ENCODE data around the gene LUZP2. TPM values are rescaled to one million over a fixed set of nuclear protein-coding genes. Genes with fewer than 3 reads are reported as not detected.

Gene LUZP2
- total RNA-seq, 1 experiment from 2014 or later, result 3.8 TPM

- no peak for DNase-seq (ENCODE audit: low spot score)
- Mint-ChIP-seq H3K4me3 (no peak overlapping the region), H3K27ac (no peak overlapping the region), H3K9me3 (no peaks in the 10 kb centered on the region), H3K27me3 (ENCODE audit: low read depth) (no peaks in the 10 kb centered on the region), H3K36me3 (no peaks in the 10 kb centered on the region), H3K4me1 (peaks cover 30% of the 10 kb centered on the region)
- ChIA-PET POLR2A (no interaction called here), CTCF (no interaction called here)
- no peak for ATAC-seq
- TF ChIP-seq, protein P1, sequence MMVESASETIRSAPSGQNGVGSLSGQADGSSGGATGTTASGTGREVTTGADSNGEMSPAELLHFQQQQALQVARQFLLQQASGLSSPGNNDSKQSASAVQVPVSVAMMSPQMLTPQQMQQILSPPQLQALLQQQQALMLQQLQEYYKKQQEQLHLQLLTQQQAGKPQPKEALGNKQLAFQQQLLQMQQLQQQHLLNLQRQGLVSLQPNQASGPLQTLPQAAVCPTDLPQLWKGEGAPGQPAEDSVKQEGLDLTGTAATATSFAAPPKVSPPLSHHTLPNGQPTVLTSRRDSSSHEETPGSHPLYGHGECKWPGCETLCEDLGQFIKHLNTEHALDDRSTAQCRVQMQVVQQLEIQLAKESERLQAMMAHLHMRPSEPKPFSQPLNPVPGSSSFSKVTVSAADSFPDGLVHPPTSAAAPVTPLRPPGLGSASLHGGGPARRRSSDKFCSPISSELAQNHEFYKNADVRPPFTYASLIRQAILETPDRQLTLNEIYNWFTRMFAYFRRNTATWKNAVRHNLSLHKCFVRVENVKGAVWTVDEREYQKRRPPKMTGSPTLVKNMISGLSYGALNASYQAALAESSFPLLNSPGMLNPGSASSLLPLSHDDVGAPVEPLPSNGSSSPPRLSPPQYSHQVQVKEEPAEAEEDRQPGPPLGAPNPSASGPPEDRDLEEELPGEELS (CRISPR knock-in tag; IDR thresholded peaks at IDR 0.05), result no peak
- TF ChIP-seq, protein P2, sequence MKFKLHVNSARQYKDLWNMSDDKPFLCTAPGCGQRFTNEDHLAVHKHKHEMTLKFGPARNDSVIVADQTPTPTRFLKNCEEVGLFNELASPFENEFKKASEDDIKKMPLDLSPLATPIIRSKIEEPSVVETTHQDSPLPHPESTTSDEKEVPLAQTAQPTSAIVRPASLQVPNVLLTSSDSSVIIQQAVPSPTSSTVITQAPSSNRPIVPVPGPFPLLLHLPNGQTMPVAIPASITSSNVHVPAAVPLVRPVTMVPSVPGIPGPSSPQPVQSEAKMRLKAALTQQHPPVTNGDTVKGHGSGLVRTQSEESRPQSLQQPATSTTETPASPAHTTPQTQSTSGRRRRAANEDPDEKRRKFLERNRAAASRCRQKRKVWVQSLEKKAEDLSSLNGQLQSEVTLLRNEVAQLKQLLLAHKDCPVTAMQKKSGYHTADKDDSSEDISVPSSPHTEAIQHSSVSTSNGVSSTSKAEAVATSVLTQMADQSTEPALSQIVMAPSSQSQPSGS (CRISPR knock-in tag; IDR thresholded peaks at IDR 0.05; ENCODE audit: borderline replicate concordance, low read depth), result no peak
- TF ChIP-seq NR2C2 (CRISPR knock-in tag; IDR thresholded peaks at IDR 0.05) (no peak), ZSCAN18 (CRISPR knock-in tag; IDR thresholded peaks at IDR 0.05) (no peak), FOXK1 (CRISPR knock-in tag; IDR thresholded peaks at IDR 0.05) (no peak), ZBTB21 (CRISPR knock-in tag; IDR thresholded peaks at IDR 0.05; ENCODE audit: borderline replicate concordance) (no peak), NFE2L1 (CRISPR knock-in tag; IDR thresholded peaks at IDR 0.05) (no peak), SMAD3 (CRISPR knock-in tag; IDR thresholded peaks at IDR 0.05; ENCODE audit: borderline replicate concordance) (no peak), JAZF1 (CRISPR knock-in tag; IDR thresholded peaks at IDR 0.05) (no peak), TEAD1 (CRISPR knock-in tag; IDR thresholded peaks at IDR 0.05) (no peak), GABPB1 (CRISPR knock-in tag; IDR thresholded peaks at IDR 0.05) (no peak), ELF4 (CRISPR knock-in tag; IDR thresholded peaks at IDR 0.05; ENCODE audit: low read depth) (no peak), ZNF671 (CRISPR knock-in tag; IDR thresholded peaks at IDR 0.05) (no peak), ZBTB43 (CRISPR knock-in tag; IDR thresholded peaks at IDR 0.05) (no peak), ZNF425 (CRISPR knock-in tag; conservative IDR thresholded peaks at IDR 0.05) (no peak), TCF7 (CRISPR knock-in tag; IDR thresholded peaks at IDR 0.05; ENCODE audit: low read depth) (no peak)
- TF ChIP-seq, protein P3, sequence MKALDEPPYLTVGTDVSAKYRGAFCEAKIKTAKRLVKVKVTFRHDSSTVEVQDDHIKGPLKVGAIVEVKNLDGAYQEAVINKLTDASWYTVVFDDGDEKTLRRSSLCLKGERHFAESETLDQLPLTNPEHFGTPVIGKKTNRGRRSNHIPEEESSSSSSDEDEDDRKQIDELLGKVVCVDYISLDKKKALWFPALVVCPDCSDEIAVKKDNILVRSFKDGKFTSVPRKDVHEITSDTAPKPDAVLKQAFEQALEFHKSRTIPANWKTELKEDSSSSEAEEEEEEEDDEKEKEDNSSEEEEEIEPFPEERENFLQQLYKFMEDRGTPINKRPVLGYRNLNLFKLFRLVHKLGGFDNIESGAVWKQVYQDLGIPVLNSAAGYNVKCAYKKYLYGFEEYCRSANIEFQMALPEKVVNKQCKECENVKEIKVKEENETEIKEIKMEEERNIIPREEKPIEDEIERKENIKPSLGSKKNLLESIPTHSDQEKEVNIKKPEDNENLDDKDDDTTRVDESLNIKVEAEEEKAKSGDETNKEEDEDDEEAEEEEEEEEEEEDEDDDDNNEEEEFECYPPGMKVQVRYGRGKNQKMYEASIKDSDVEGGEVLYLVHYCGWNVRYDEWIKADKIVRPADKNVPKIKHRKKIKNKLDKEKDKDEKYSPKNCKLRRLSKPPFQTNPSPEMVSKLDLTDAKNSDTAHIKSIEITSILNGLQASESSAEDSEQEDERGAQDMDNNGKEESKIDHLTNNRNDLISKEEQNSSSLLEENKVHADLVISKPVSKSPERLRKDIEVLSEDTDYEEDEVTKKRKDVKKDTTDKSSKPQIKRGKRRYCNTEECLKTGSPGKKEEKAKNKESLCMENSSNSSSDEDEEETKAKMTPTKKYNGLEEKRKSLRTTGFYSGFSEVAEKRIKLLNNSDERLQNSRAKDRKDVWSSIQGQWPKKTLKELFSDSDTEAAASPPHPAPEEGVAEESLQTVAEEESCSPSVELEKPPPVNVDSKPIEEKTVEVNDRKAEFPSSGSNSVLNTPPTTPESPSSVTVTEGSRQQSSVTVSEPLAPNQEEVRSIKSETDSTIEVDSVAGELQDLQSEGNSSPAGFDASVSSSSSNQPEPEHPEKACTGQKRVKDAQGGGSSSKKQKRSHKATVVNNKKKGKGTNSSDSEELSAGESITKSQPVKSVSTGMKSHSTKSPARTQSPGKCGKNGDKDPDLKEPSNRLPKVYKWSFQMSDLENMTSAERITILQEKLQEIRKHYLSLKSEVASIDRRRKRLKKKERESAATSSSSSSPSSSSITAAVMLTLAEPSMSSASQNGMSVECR (CRISPR knock-in tag; IDR thresholded peaks at IDR 0.05; ENCODE audit: borderline replicate concordance), result no peak
- TF ChIP-seq, protein P4, sequence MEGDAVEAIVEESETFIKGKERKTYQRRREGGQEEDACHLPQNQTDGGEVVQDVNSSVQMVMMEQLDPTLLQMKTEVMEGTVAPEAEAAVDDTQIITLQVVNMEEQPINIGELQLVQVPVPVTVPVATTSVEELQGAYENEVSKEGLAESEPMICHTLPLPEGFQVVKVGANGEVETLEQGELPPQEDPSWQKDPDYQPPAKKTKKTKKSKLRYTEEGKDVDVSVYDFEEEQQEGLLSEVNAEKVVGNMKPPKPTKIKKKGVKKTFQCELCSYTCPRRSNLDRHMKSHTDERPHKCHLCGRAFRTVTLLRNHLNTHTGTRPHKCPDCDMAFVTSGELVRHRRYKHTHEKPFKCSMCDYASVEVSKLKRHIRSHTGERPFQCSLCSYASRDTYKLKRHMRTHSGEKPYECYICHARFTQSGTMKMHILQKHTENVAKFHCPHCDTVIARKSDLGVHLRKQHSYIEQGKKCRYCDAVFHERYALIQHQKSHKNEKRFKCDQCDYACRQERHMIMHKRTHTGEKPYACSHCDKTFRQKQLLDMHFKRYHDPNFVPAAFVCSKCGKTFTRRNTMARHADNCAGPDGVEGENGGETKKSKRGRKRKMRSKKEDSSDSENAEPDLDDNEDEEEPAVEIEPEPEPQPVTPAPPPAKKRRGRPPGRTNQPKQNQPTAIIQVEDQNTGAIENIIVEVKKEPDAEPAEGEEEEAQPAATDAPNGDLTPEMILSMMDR (IDR thresholded peaks at IDR 0.05), result no peak
- TF ChIP-seq, protein P5, sequence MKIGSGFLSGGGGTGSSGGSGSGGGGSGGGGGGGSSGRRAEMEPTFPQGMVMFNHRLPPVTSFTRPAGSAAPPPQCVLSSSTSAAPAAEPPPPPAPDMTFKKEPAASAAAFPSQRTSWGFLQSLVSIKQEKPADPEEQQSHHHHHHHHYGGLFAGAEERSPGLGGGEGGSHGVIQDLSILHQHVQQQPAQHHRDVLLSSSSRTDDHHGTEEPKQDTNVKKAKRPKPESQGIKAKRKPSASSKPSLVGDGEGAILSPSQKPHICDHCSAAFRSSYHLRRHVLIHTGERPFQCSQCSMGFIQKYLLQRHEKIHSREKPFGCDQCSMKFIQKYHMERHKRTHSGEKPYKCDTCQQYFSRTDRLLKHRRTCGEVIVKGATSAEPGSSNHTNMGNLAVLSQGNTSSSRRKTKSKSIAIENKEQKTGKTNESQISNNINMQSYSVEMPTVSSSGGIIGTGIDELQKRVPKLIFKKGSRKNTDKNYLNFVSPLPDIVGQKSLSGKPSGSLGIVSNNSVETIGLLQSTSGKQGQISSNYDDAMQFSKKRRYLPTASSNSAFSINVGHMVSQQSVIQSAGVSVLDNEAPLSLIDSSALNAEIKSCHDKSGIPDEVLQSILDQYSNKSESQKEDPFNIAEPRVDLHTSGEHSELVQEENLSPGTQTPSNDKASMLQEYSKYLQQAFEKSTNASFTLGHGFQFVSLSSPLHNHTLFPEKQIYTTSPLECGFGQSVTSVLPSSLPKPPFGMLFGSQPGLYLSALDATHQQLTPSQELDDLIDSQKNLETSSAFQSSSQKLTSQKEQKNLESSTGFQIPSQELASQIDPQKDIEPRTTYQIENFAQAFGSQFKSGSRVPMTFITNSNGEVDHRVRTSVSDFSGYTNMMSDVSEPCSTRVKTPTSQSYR (CRISPR knock-in tag; IDR thresholded peaks at IDR 0.05), result no peak
Observed at GRCh38 chr11:24688981-24689380, 192.1 kb downstream of the LUZP2 start.
